Liver (tissue), 9 donors: ENCODE data around the gene ABL1. TPM values are rescaled to one million over a fixed set of nuclear protein-coding genes. Genes with fewer than 3 reads are reported as not detected.
A peak's percentile ranks its signal among the peaks of the same experiment; 100 is the strongest.

Source experiments
- DNase-seq: peaks from one replicate; pipeline ENCODE4 v3.0.0-alpha.2; 2017; ENCODE audit warnings: low spot score
- H3K27ac ChIP-seq, 2 donors: one replicate each; pipeline ENCODE4 v1.7.0; 2013; ENCODE audit warnings: inconsistent platforms in 2 of 2, low read length in 2 of 2, control low read depth in 1 of 2, low read depth in 1 of 2, mild to moderate bottlenecking in 1 of 2
- H3K27me3 ChIP-seq, 4 donors: one replicate each; pipeline versions ENCODE4 v1.6.1 to v1.7.0; 2013; ENCODE audit warnings: low read length in 3 of 4, inconsistent platforms in 1 of 4, mild to moderate bottlenecking in 1 of 4, moderate library complexity in 1 of 4; ENCODE audit not compliant: control insufficient read depth in 4 of 4, insufficient read depth in 4 of 4
- H3K36me3 ChIP-seq, 4 donors: one replicate each; pipeline versions ENCODE4 v1.6.1 to v1.7.0; 2013; ENCODE audit warnings: low read length in 3 of 4, mild to moderate bottlenecking in 3 of 4, low read depth in 1 of 4, moderate library complexity in 1 of 4; ENCODE audit not compliant: control insufficient read depth in 4 of 4, insufficient read depth in 3 of 4
- H3K4me1 ChIP-seq, 4 donors: one replicate each; pipeline versions ENCODE4 v1.6.1 to v1.7.0; 2013; ENCODE audit warnings: low read length in 3 of 4, mild to moderate bottlenecking in 3 of 4, moderate library complexity in 1 of 4; ENCODE audit not compliant: control insufficient read depth in 4 of 4, insufficient read depth in 4 of 4
- H3K4me3 ChIP-seq, 3 donors: one replicate each; pipeline versions ENCODE4 v1.6.1 to v1.7.0; 2013; ENCODE audit warnings: low read length in 3 of 3, control low read depth in 1 of 3, low read depth in 1 of 3, mild to moderate bottlenecking in 1 of 3
- H3K9ac ChIP-seq, 2 donors: one replicate each; pipeline ENCODE4 v1.7.0; 2013; ENCODE audit warnings: low read length in 2 of 2, mild to moderate bottlenecking in 2 of 2, moderate library complexity in 2 of 2, control low read depth in 1 of 2, low read depth in 1 of 2
- H3K9me3 ChIP-seq, 4 donors: one replicate each; pipeline versions ENCODE4 v1.6.1 to v1.7.0; 2013; ENCODE audit warnings: low read length in 3 of 4; ENCODE audit not compliant: control insufficient read depth in 4 of 4
- ATF3 ChIP-seq: IDR thresholded peaks from 2 replicates; pipeline ENCODE4 v1.6.1; 2016; ENCODE audit warnings: antibody characterized with exemption
- EGR1 ChIP-seq, 2 donors: IDR thresholded peaks; 2 replicates each; pipeline ENCODE4 v1.6.1; 2016 to 2018; ENCODE audit warnings: antibody characterized with exemption in 2 of 2, low read depth in 2 of 2
- FOXA1 ChIP-seq: IDR thresholded peaks from 2 replicates; pipeline ENCODE4 v1.6.1; 2016; ENCODE audit warnings: antibody characterized with exemption
- FOXA2 ChIP-seq: IDR thresholded peaks from 2 replicates; pipeline ENCODE4 v1.6.1; 2016; ENCODE audit warnings: antibody characterized with exemption
- GABPA ChIP-seq, 2 donors: IDR thresholded peaks in 1 of 2; conservative IDR thresholded peaks in 1 of 2; 2 replicates each; pipeline ENCODE4 v1.6.1; 2016; ENCODE audit warnings: antibody characterized with exemption in 2 of 2, mild to moderate bottlenecking in 1 of 2, moderate library complexity in 1 of 2
- HNF4A ChIP-seq, 2 donors: conservative IDR thresholded peaks; 2 replicates each; pipeline ENCODE4 v1.6.1; 2016; ENCODE audit warnings: antibody characterized with exemption in 2 of 2, mild to moderate bottlenecking in 2 of 2
- HNF4G ChIP-seq: IDR thresholded peaks from 2 replicates; pipeline ENCODE4 v1.6.1; 2016; ENCODE audit warnings: antibody characterized with exemption
- JUND ChIP-seq, 2 donors: IDR thresholded peaks; 2 replicates each; pipeline ENCODE4 v1.6.1; 2016; ENCODE audit warnings: antibody characterized with exemption in 2 of 2
- NR2F2 ChIP-seq: IDR thresholded peaks from 2 replicates; pipeline ENCODE4 v1.6.1; 2016; ENCODE audit warnings: antibody characterized with exemption
- RXRA ChIP-seq, 2 donors: IDR thresholded peaks; 2 replicates each; pipeline ENCODE4 v1.6.1; 2017 to 2018; ENCODE audit warnings: antibody characterized with exemption in 2 of 2, mild to moderate bottlenecking in 1 of 2
- TAF1 ChIP-seq: conservative IDR thresholded peaks from 2 replicates; pipeline ENCODE4 v1.6.1; 2016; ENCODE audit warnings: antibody characterized with exemption, mild to moderate bottlenecking
- YY1 ChIP-seq: IDR thresholded peaks from 2 replicates; pipeline ENCODE4 v1.6.1; 2016; ENCODE audit warnings: antibody characterized with exemption, mild to moderate bottlenecking
- ZBTB33 ChIP-seq: IDR thresholded peaks from 2 replicates; pipeline ENCODE4 v1.6.1; 2016; ENCODE audit warnings: antibody characterized with exemption
- WGBS: extraction: QIAGEN DNeasy Blood & Tissue Kit; methylation state at CpG from one replicate; pipeline ENCODE4 v1.1.7; 2013; 5-methylcytosine and 5-hydroxymethylcytosine counted together
- polyA plus RNA-seq, 2 donors: library from polyadenylated mRNA; stranded (reverse) in 1 of 2; unstranded in 1 of 2; fragments of 200-250 nt in 1 of 2; fragments of >200 nt in 1 of 2; fragmentation: Nextera tagmentation in 1 of 2; extraction: Ambion mirVana in 1 of 2; gene quantifications; one replicate each; pipeline versions ENCODE4 v1.2.1 to v1.2.3, GENCODE V29; 2013 to 2015
- total RNA-seq, 2 donors: library from RNA; depleted of rRNA; stranded (reverse); fragments of >200 nt; gene quantifications; one replicate each; pipeline ENCODE4 v1.2.3, GENCODE V29; 2014
- TF ChIP-seq, protein P1 (sequence below): fragments of 150-350 bp; IDR thresholded peaks from 2 replicates; pipeline ENCODE4 v1.5.1; 2017; ENCODE audit warnings: improper control_type of control experiment, low read depth, low read length; ENCODE audit not compliant: missing input control
- TF ChIP-seq, protein P2 (sequence below): IDR thresholded peaks from 2 replicates; pipeline ENCODE4 v1.6.1; 2016; ENCODE audit warnings: antibody characterized with exemption
- TF ChIP-seq, protein P3 (sequence below): IDR thresholded peaks from 2 replicates; pipeline ENCODE4 v1.6.1; 2016; ENCODE audit warnings: antibody characterized with exemption, mild to moderate bottlenecking
- donor health status: healthy.
- donor health status: healthy.
- donor health status: healthy.
- donor health status: healthy.
- donor health status: healthy.

The ABL1 gene
- total and polyA plus RNA-seq, 4 donors: 4.2 to 14.2 (median 10.9) TPM

- Histone ChIP-seq H3K9ac (peak overlapping the region in 1 of 2 donors; percentile 29), H3K27ac (peak overlapping the region; percentile 54 to 61), H3K36me3 (peaks cover 0 to 1% (median 0%) of the 10 kb centered on the region in 4 donors), H3K9me3 (no peaks in the 10 kb centered on the region), H3K4me1 (peaks cover 0 to 8% (median 4%) of the 10 kb centered on the region in 4 donors), H3K27me3 (no peaks in the 10 kb centered on the region), H3K4me3 (no peak overlapping the region)
- WGBS: 73% methylated on average over 7 of the region's 7 CpGs
- TF ChIP-seq JUND (IDR thresholded peaks at IDR 0.05) (peak in 1 of 2 donors; percentile 15), GABPA (IDR thresholded peaks at IDR 0.05 in 1 of 2, conservative IDR thresholded peaks at IDR 0.05 in 1 of 2) (no peak)
- no peak for DNase-seq
Measured at GRCh38 chr9:130845901-130846481, 10.9 kb downstream of the ABL1 start.

GRCh38 chr9:130846487-130847305 lies 11.6 kb downstream of the ABL1 start:
- H3K9me3 ChIP-seq: no peaks in the 10 kb centered on the region
- no peak for DNase-seq
- no peaks in the 10 kb centered on the region for H3K27me3 ChIP-seq
- peak overlapping the region; percentile 18 to 29 for H3K9ac ChIP-seq
- 70% methylated on average over 12 of the region's 12 CpGs for WGBS
- H3K27ac ChIP-seq: peak overlapping the region; percentile 54 to 61
- H3K4me3 ChIP-seq: no peak overlapping the region
- peaks cover 0 to 1% (median 0%) of the 10 kb centered on the region in 4 donors for H3K36me3 ChIP-seq
- H3K4me1 ChIP-seq: peaks cover 0 to 8% (median 4%) of the 10 kb centered on the region in 4 donors
- TF ChIP-seq, protein P1, sequence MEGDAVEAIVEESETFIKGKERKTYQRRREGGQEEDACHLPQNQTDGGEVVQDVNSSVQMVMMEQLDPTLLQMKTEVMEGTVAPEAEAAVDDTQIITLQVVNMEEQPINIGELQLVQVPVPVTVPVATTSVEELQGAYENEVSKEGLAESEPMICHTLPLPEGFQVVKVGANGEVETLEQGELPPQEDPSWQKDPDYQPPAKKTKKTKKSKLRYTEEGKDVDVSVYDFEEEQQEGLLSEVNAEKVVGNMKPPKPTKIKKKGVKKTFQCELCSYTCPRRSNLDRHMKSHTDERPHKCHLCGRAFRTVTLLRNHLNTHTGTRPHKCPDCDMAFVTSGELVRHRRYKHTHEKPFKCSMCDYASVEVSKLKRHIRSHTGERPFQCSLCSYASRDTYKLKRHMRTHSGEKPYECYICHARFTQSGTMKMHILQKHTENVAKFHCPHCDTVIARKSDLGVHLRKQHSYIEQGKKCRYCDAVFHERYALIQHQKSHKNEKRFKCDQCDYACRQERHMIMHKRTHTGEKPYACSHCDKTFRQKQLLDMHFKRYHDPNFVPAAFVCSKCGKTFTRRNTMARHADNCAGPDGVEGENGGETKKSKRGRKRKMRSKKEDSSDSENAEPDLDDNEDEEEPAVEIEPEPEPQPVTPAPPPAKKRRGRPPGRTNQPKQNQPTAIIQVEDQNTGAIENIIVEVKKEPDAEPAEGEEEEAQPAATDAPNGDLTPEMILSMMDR: no peak
- TF ChIP-seq, protein P2, sequence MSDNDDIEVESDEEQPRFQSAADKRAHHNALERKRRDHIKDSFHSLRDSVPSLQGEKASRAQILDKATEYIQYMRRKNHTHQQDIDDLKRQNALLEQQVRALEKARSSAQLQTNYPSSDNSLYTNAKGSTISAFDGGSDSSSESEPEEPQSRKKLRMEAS: no peak
- TF ChIP-seq FOXA2: no peak
- no peak for TF ChIP-seq FOXA1
- TF ChIP-seq EGR1 (IDR thresholded peaks at IDR 0.05; ENCODE audit: low read depth in 2 of 2): no peak
- no peak for TF ChIP-seq YY1
- TF ChIP-seq TAF1: no peak
- TF ChIP-seq HNF4G: no peak
- TF ChIP-seq, protein P3, sequence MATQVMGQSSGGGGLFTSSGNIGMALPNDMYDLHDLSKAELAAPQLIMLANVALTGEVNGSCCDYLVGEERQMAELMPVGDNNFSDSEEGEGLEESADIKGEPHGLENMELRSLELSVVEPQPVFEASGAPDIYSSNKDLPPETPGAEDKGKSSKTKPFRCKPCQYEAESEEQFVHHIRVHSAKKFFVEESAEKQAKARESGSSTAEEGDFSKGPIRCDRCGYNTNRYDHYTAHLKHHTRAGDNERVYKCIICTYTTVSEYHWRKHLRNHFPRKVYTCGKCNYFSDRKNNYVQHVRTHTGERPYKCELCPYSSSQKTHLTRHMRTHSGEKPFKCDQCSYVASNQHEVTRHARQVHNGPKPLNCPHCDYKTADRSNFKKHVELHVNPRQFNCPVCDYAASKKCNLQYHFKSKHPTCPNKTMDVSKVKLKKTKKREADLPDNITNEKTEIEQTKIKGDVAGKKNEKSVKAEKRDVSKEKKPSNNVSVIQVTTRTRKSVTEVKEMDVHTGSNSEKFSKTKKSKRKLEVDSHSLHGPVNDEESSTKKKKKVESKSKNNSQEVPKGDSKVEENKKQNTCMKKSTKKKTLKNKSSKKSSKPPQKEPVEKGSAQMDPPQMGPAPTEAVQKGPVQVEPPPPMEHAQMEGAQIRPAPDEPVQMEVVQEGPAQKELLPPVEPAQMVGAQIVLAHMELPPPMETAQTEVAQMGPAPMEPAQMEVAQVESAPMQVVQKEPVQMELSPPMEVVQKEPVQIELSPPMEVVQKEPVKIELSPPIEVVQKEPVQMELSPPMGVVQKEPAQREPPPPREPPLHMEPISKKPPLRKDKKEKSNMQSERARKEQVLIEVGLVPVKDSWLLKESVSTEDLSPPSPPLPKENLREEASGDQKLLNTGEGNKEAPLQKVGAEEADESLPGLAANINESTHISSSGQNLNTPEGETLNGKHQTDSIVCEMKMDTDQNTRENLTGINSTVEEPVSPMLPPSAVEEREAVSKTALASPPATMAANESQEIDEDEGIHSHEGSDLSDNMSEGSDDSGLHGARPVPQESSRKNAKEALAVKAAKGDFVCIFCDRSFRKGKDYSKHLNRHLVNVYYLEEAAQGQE: no peak
- no peak for TF ChIP-seq ATF3
- no peak for TF ChIP-seq ZBTB33
- no peak for TF ChIP-seq GABPA (IDR thresholded peaks at IDR 0.05 in 1 of 2, conservative IDR thresholded peaks at IDR 0.05 in 1 of 2)
- no peak for TF ChIP-seq JUND (IDR thresholded peaks at IDR 0.05)
- no peak for TF ChIP-seq RXRA (IDR thresholded peaks at IDR 0.05)
- no peak for TF ChIP-seq HNF4A (conservative IDR thresholded peaks at IDR 0.05)
- no peak for TF ChIP-seq NR2F2
